A673 (cell line): ENCODE data around the gene ERICH4.

Experiments
- CTCF ChIP-seq: fragments of 300-800, 200-600 bp; sonication (generic); conservative IDR thresholded peaks from 2 replicates; pipeline ENCODE4 v1.5.1; 2017; ENCODE audit warnings: low read depth, mild to moderate bottlenecking, antibody characterized with exemption, low read length, moderate library complexity, mixed read lengths
- EZH2 ChIP-seq: fragments of 200-600 bp; sonication (generic); IDR thresholded peaks from 2 replicates; pipeline ENCODE4 v1.6.1; 2017; ENCODE audit warnings: borderline replicate concordance, low read depth, mild to moderate bottlenecking, mixed read lengths, antibody characterized with exemption, low read length; ENCODE audit not compliant: poor library complexity, severe bottlenecking

- TF ChIP-seq CTCF: no peak
- no peak for TF ChIP-seq EZH2
Measured at GRCh38 chr19:41397086-41398049, 45.6 kb upstream of the ERICH4 start, which contains the start of the genes BCKDHA and EXOSC5.
